OCI-LY3 (cell line): ENCODE measurements around the gene ADCY4.

Experiments used
- H2AFZ ChIP-seq: fragments of 200-600, 300-600 bp; shearing (Covaris generic); 2 replicates; pipeline ENCODE4 v1.6.0; 2014; ENCODE audit warnings: antibody characterized with exemption, low read depth, low read length
- H3K27ac ChIP-seq: fragments of 200-600, 300-600 bp; sonication (generic); 2 replicates; pipeline ENCODE4 v1.5.1; 2014; ENCODE audit warnings: mild to moderate bottlenecking, low read length, moderate library complexity, mixed read lengths
- H3K27me3 ChIP-seq: fragments of 200-600, 300-600 bp; sonication (generic); 2 replicates; pipeline ENCODE4 v1.6.1; 2014; ENCODE audit warnings: low read depth, low read length, mixed read lengths
- H3K36me3 ChIP-seq: fragments of 200-600, 300-600 bp; sonication (generic); replicated peaks from 2 replicates; pipeline ENCODE3; 2014; ENCODE audit warnings: low read depth, low read length, mixed read lengths
- H3K4me1 ChIP-seq: fragments of 300-600, 200-600 bp; sonication (generic); 2 replicates; pipeline ENCODE4 v1.6.1; 2014; ENCODE audit warnings: low read length, mixed read lengths
- H3K4me2 ChIP-seq: fragments of 200-600, 300-600 bp; sonication (generic); 2 replicates; pipeline ENCODE4 v1.6.1; 2014; ENCODE audit warnings: low read length, mixed read lengths
- H3K4me3 ChIP-seq: fragments of 300-600, 200-600 bp; sonication (generic); 2 replicates; pipeline ENCODE4 v1.5.1; 2014; ENCODE audit warnings: antibody characterized with exemption, mild to moderate bottlenecking, low read length, moderate library complexity
- H3K79me2 ChIP-seq: fragments of 300-600, 200-600 bp; shearing (Covaris generic); 2 replicates; pipeline ENCODE4 v1.6.1; 2014; ENCODE audit warnings: mild to moderate bottlenecking, low read length, mixed read lengths
- H3K9ac ChIP-seq: fragments of 300-600, 200-600 bp; shearing (Covaris generic); 2 replicates; pipeline ENCODE4 v1.6.0; 2014; ENCODE audit warnings: mild to moderate bottlenecking, low read length, moderate library complexity
- H3K9me3 ChIP-seq: fragments of 200-600, 300-600 bp; shearing (Covaris generic); 2 replicates; pipeline ENCODE4 v1.6.1; 2014; ENCODE audit warnings: low read length, mixed read lengths; ENCODE audit not compliant: insufficient read depth
- H4K20me1 ChIP-seq: fragments of 200-600, 300-600 bp; sonication (generic); 2 replicates; pipeline ENCODE4 v1.6.1; 2016; ENCODE audit warnings: low read length, mixed read lengths; ENCODE audit not compliant: insufficient read depth
- EZH2phosphoT487 ChIP-seq: fragments of 200-600 bp; shearing (Covaris generic); IDR thresholded peaks from 2 replicates; pipeline ENCODE4 v1.6.1; 2018; ENCODE audit warnings: antibody characterized with exemption, mixed run types, low read depth
- TF ChIP-seq, protein P1 (sequence below): fragments of 200-600, 300-600 bp; sonication (generic); IDR thresholded peaks from 2 replicates; pipeline ENCODE4 v1.5.1; 2014; ENCODE audit warnings: antibody characterized with exemption, low read length, low read depth

Gene ADCY4

DNA sequence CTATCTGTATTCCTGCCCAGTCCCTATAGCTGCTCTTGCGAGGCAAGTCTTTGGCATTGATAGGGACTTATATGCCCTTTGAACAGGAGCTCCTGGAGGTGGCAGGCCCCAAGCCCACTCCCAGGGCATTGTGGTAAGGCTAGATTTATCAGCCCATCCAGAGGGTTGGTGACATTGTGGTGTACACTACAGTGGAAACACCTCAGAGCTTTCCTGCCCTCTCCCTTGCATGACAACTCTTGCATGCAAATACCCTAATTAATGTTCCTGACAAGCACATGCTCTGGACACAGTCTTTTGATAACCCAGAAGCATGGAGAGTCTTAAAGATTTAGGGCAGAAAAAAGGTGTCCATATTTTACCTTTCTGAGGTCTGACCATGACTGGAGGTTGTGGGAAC is 5.7 kb upstream of the ADCY4 start:
- Histone ChIP-seq H4K20me1 (no peaks in the 10 kb centered on the region), H3K4me2 (no peak overlapping the region), H3K9ac (no peak overlapping the region), H3K27ac (no peak overlapping the region), H3K9me3 (no peaks in the 10 kb centered on the region), H3K36me3 (no peaks in the 10 kb centered on the region), H3K4me1 (peaks cover 11% of the 10 kb centered on the region; the same call in 1 of the 2 replicates), H2AFZ (no peak overlapping the region), H3K27me3 (peaks cover 5% of the 10 kb centered on the region; the same call in 1 of the 2 replicates), H3K4me3 (no peak overlapping the region), H3K79me2 (no peaks in the 10 kb centered on the region)
- TF ChIP-seq, protein P1, sequence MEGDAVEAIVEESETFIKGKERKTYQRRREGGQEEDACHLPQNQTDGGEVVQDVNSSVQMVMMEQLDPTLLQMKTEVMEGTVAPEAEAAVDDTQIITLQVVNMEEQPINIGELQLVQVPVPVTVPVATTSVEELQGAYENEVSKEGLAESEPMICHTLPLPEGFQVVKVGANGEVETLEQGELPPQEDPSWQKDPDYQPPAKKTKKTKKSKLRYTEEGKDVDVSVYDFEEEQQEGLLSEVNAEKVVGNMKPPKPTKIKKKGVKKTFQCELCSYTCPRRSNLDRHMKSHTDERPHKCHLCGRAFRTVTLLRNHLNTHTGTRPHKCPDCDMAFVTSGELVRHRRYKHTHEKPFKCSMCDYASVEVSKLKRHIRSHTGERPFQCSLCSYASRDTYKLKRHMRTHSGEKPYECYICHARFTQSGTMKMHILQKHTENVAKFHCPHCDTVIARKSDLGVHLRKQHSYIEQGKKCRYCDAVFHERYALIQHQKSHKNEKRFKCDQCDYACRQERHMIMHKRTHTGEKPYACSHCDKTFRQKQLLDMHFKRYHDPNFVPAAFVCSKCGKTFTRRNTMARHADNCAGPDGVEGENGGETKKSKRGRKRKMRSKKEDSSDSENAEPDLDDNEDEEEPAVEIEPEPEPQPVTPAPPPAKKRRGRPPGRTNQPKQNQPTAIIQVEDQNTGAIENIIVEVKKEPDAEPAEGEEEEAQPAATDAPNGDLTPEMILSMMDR, result no peak
- no peak for TF ChIP-seq EZH2phosphoT487

DNA sequence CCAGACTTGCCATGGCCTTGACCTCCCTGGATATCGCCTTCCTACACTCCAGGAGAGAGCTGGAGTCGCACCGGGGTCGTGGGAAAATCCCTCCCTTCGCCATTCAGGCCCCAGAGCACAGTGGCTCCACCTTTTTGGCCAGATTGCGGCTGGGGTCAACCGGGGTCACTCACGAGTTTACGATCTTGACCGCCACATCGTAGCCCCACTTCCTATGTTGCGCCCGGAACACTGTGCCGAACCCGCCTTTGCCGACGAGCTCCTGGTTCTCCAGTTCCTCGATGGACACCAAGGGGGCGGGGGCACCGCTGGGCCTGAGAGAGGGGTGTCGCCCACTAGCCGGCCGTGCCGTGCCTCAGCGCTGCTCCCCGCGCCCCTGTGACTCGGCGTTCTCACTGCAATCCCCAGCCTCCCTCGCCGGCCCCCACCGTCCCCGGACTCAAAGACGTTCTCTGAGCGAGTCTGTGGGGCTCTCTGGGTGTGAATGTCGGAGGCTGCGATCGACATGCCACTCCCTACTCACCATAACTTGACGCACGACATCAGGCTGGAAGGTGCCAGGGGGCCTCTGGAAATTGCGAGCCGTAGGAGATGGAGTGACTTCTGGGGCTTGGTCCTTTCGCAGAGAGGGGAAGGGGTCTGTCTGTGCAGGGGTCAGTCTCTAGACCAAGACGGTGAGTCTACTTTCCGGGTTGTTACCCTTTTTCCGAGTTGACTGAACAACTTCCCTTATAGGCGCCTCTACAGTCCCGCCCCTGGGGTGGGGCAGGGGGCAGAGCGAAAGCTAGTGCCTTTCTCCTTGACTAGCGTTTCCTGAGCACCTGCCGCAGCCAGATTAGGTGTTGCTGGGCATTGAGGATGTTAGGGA is 4.6 kb upstream of the ADCY4 start, which contains the start of gene RIPK3:
RIPK3 (minus strand) TSS at position 708 of the 868 bp plus-strand sequence; CDS start at position 543, 165 bp downstream.
- no peaks in the 10 kb centered on the region for H3K36me3 ChIP-seq
- peak within 1 kb of the TSS; percentile 79 for H3K4me3 ChIP-seq
- H3K9me3 ChIP-seq, result no peaks in the 10 kb centered on the region
- no peak within 1 kb of the TSS for H3K27ac ChIP-seq
- H3K4me1 ChIP-seq, result peaks cover 11% of the 10 kb centered on the region; the same call in 1 of the 2 replicates
- peaks cover 13% of the 10 kb centered on the region for H3K27me3 ChIP-seq
- H3K79me2 ChIP-seq, result no peaks in the 10 kb centered on the region
- H2AFZ ChIP-seq, result peak within 1 kb of the TSS; percentile 61; the same call in 1 of the 2 replicates
- peak within 1 kb of the TSS; percentile 79 for H3K4me2 ChIP-seq
- peak within 1 kb of the TSS; percentile 56 for H3K9ac ChIP-seq
- H4K20me1 ChIP-seq, result no peaks in the 10 kb centered on the region
- TF ChIP-seq, protein P1, result no peak
- no peak for TF ChIP-seq EZH2phosphoT487

DNA sequence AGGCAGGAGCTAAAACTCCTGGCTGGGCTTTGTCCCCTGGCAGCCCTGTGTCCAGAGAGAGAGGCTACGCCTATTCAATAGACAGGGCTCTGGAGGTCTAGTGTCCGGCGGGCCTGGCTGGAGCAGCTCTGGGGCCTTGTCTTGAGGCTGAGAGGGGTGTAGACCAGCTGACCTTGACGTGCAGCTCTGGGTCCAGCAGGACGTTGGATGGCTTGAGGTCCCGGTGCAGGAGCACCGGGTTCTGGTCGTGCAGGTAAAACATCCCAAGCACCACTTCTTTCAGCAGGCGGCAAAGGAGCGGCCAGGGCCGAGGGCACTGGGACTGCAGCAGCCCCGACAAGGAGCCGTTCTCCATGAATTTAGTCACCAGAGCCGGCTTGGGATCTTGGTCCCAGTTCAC is 4.0 kb upstream of the ADCY4 start:
- Histone ChIP-seq H4K20me1 (no peaks in the 10 kb centered on the region), H3K4me2 (peak overlapping the region; percentile 79), H3K27me3 (peaks cover 20% of the 10 kb centered on the region), H3K9me3 (no peaks in the 10 kb centered on the region), H3K27ac (no peak overlapping the region), H3K4me1 (peaks cover 13% of the 10 kb centered on the region), H3K4me3 (peak overlapping the region; percentile 79; the same call in 1 of the 2 replicates), H2AFZ (no peak overlapping the region), H3K79me2 (no peaks in the 10 kb centered on the region), H3K9ac (no peak overlapping the region), H3K36me3 (no peaks in the 10 kb centered on the region)
- TF ChIP-seq EZH2phosphoT487, result no peak
- TF ChIP-seq, protein P1, result no peak

DNA sequence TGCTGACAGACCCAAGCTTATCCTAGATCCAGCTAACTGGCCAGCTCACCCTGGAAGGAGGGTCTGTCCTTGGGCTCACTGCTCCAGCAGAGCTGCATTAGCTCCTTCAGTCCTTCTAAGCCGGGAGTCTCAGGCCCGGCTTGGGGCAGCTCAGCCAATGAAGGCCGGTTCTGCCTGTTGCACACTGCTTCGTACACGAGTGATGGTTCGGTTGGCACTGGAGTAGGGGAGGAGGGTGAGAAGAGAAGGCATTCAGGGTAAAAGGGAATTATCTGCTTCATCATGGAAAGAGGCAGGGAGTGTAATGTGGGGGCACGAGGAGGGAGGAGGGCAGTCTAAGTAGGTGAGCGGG is 2.9 kb upstream of the ADCY4 start:
- H3K27me3 ChIP-seq, result peaks cover 24% of the 10 kb centered on the region
- H3K4me3 ChIP-seq, result no peak overlapping the region
- no peaks in the 10 kb centered on the region for H3K79me2 ChIP-seq
- no peak overlapping the region for H2AFZ ChIP-seq
- H3K9ac ChIP-seq, result no peak overlapping the region
- H3K4me2 ChIP-seq, result no peak overlapping the region
- no peak overlapping the region for H3K27ac ChIP-seq
- peaks cover 12% of the 10 kb centered on the region for H3K4me1 ChIP-seq
- TF ChIP-seq, protein P1, result no peak
- TF ChIP-seq EZH2phosphoT487, result no peak
- no peaks in the 10 kb centered on the region for H4K20me1 ChIP-seq
- no peaks in the 10 kb centered on the region for H3K36me3 ChIP-seq
- no peaks in the 10 kb centered on the region for H3K9me3 ChIP-seq
